GM12878 (cell line): ENCODE results near the gene S100A14. TPM values are rescaled to one million over a fixed set of nuclear protein-coding genes. Genes with fewer than 3 reads are reported as not detected.
A peak's percentile ranks its signal among the peaks of the same experiment; 100 is the strongest.

Experiments used
- ATAC-seq: fragments of 200-7000 bp; cut with Tn5 transposase; 3 replicates; pipeline ENCODE4 v1.9.1; 2020; ENCODE audit warnings: mild to moderate bottlenecking, moderate library complexity
- BruUV-seq: library from RNA; stranded (reverse); fragments of 400-500 nt; replicated peaks from 2 replicates; lab custom pipeline; 2021; lab: Mats Ljungman, UMichigan
- CTCF ChIA-PET: fragments of 300-600 bp; sonication (Branson Sonifier 250); formaldehyde crosslinking; extraction: SDS; loops from one replicate; lab custom pipeline; 2021; ENCODE audit warnings: inconsistent platforms; lab: Yijun Ruan, JAX
- POLR2A ChIA-PET: fragments of 350-600 bp; formaldehyde crosslinking; extraction: SDS; loops from one replicate; lab custom pipeline; 2021; ENCODE audit warnings: inconsistent platforms; lab: Charles Lee
- RAD21 ChIA-PET: fragments of 300-600 bp; sonication (Branson Sonifier 250); formaldehyde crosslinking; loops from one replicate; lab custom pipeline; 2023; ENCODE audit warnings: antibody characterized with exemption; ENCODE audit not compliant: unreplicated experiment; lab: Charles Lee
- SMC1A ChIA-PET: fragments of 300-600 bp; sonication (Branson Sonifier 250); formaldehyde crosslinking; loops from one replicate; lab custom pipeline; 2023; ENCODE audit not compliant: unreplicated experiment, uncharacterized antibody; lab: Charles Lee
- DNase-seq: peaks from one replicate; pipeline ENCODE4 v3.0.0-alpha.2; 2011; ENCODE audit warnings: low read depth, low spot score
- FAIRE-seq: peaks from 3 replicates; lab custom pipeline; 2011; peaks lifted over from hg19 to GRCh38; lab: Jason Lieb, UNC
- H2AFZ ChIP-seq: 2 replicates; pipeline ENCODE4 v1.6.0; 2011; ENCODE audit warnings: low read depth, low read length, control low read depth; ENCODE audit not compliant: control insufficient read depth
- H3K27ac ChIP-seq: 2 replicates; pipeline ENCODE4 v1.5.1; 2011; ENCODE audit warnings: control low read depth; ENCODE audit not compliant: control insufficient read depth, insufficient read depth
- H3K27me3 ChIP-seq, 2 experiments: replicated peaks in 1 of 2; 2 replicates each; pipeline versions ENCODE4 v1.6.0 to v1.6.1; 2011; ENCODE audit warnings: low read length in 1 of 2; ENCODE audit not compliant: control insufficient read depth in 2 of 2, insufficient read depth in 2 of 2
- H3K36me3 ChIP-seq, 2 experiments: 2 replicates each; pipeline ENCODE4 v1.5.1; 2011; ENCODE audit warnings: low read length in 1 of 2; ENCODE audit not compliant: control insufficient read depth in 2 of 2, insufficient read depth in 2 of 2
- H3K4me1 ChIP-seq: 2 replicates; pipeline ENCODE4 v1.6.1; 2011; ENCODE audit warnings: mild to moderate bottlenecking, low read length, moderate library complexity, mixed read lengths; ENCODE audit not compliant: control insufficient read depth, insufficient read depth
- H3K4me2 ChIP-seq: 2 replicates; pipeline ENCODE4 v1.6.0; 2011; ENCODE audit warnings: control low read depth; ENCODE audit not compliant: control insufficient read depth, insufficient read depth
- H3K4me3 ChIP-seq: fragments of 200-600 bp; sonication (generic); 2 replicates; pipeline ENCODE4 v1.5.1; 2016
- H3K79me2 ChIP-seq: 2 replicates; pipeline ENCODE4 v1.6.0; 2011; ENCODE audit warnings: low read length; ENCODE audit not compliant: control insufficient read depth, insufficient read depth
- H3K9ac ChIP-seq: 2 replicates; pipeline ENCODE4 v1.8.0; 2011; ENCODE audit warnings: low read length, control low read depth, mixed read lengths; ENCODE audit not compliant: control insufficient read depth, insufficient read depth
- H3K9me3 ChIP-seq: replicated peaks from 3 replicates; pipeline ENCODE4 v1.5.1; 2011; ENCODE audit warnings: mild to moderate bottlenecking, low read length; ENCODE audit not compliant: control insufficient read depth, insufficient read depth
- H4K20me1 ChIP-seq: 2 replicates; pipeline ENCODE4 v1.6.0; 2011; ENCODE audit not compliant: control insufficient read depth, insufficient read depth
- POLR2A ChIP-seq: IDR thresholded peaks from 2 replicates; pipeline ENCODE4 v1.6.1; 2011; ENCODE audit warnings: low read depth, mild to moderate bottlenecking, low read length
- SREBF1 ChIP-seq: IDR thresholded peaks from 2 replicates; pipeline ENCODE4 v1.6.1; 2012; ENCODE audit warnings: mild to moderate bottlenecking, low read length
- WGBS: methylation state at CpG from one replicate; pipeline ENCODE4 v1.1.6; 2016; ENCODE audit warnings: low lambda C conversion rate; ENCODE audit not compliant: insufficient replicate concordance, insufficient coverage; ENCODE audit errors: missing lambda C conversion rate; 5-methylcytosine and 5-hydroxymethylcytosine counted together
- in situ Hi-C: fragments of 300-500 bp; cut with MboI; formaldehyde crosslinking; loops from 9 replicates; pipeline ENCODE4 v1.14.3; 2018; ENCODE audit warnings: mixed read lengths
- intact Hi-C: fragments of 100-400 bp; cut with micrococcal nuclease; formaldehyde crosslinking; loops from one replicate; pipeline ENCODE4 v1.14.2; 2022; ENCODE audit not compliant: unreplicated experiment
- polyA plus RNA-seq, 11 experiments: library from polyadenylated mRNA; depleted of rRNA in 4 of 11; unstranded in 6 of 11; stranded (reverse) in 5 of 11; fragments of >200 nt; fragmentation: Nextera tagmentation in 4 of 11; fragmentation: Illumina TruSeq in 1 of 11; extraction: Ambion mirVana in 4 of 11; extraction: Trizol in 1 of 11; gene quantifications; 1 replicate in 1 of 11; 2 replicates in 10 of 11; pipeline versions ENCODE4 v1.2.1 to v1.2.3, GENCODE V29; 2011 to 2016; ENCODE audit warnings: inconsistent platforms in 2 of 11, missing spikeins in 2 of 11, low read depth in 1 of 11
- total RNA-seq, 4 experiments: library from RNA; depleted of rRNA in 3 of 4; stranded (reverse); fragments of >200 nt in 3 of 4; fragmentation: Illumina TruSeq in 1 of 4; extraction: Trizol in 1 of 4; gene quantifications; 2 replicates each; pipeline versions ENCODE4 v1.2.1 to v1.2.3, GENCODE V29; 2013 to 2021
- TF ChIP-seq, protein P1 (sequence below): fragments of 450-650 bp; IDR thresholded peaks from 2 replicates; pipeline ENCODE4 v1.6.1; 2017; ENCODE audit warnings: mild to moderate bottlenecking

The S100A14 gene
- total and polyA plus RNA-seq, 10 of the 15 experiments (the other 5 are each of a cell fraction or from before 2014, with no cell fraction given) = 0.20 to 0.77 (median 0.45) TPM; not detected in 4

DNA sequence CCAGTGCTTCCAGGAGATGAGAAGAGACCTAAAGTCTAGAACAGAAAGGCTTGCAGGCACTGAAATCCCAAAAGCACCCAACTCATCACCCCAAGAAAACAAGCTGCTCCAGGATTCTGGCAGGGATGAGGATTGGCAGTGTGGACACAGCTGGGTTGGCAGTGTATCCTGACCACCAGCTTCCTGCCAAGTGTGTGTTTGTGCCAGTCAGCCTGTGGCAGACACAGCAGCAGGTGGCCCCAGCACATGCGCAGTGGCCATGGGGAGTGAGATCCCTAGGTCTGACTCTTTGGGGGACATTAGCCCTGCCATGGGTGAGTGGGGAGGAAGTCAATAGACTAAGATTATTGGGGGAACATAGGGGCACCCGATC lies 33.7 kb upstream of the S100A14 start:
- no peak overlapping the region for H2AFZ ChIP-seq
- 69% methylated on average over 2 of the region's 2 CpGs for WGBS
- H3K79me2 ChIP-seq = no peaks in the 10 kb centered on the region
- FAIRE-seq (no peak), ATAC-seq (peak; percentile 27; the same call in 2 of the 3 replicates), DNase-seq (no peak)
- no peaks in the 10 kb centered on the region for H4K20me1 ChIP-seq
- no peaks in the 10 kb centered on the region for H3K9me3 ChIP-seq
- no peak overlapping the region for H3K9ac ChIP-seq
- POLR2A ChIA-PET = interaction anchor here (0.5 to 1.7 kb wide), 2 partner anchors 12 to 25 kb away, joined by 6 to 7 read pairs; no protein-coding TSS in a partner anchor
- no peaks in the 10 kb centered on the region for H3K4me1 ChIP-seq
- no peak overlapping the region for H3K4me3 ChIP-seq
- H3K36me3 ChIP-seq = peaks cover 10 to 17% of the 10 kb centered on the region in 2 experiments
- SMC1A ChIA-PET = no interaction called here
- BruUV-seq = no TSS peak
- H3K4me2 ChIP-seq = no peak overlapping the region
- in situ Hi-C loops = no loop called here
- no peak overlapping the region for H3K27ac ChIP-seq
- intact Hi-C loops = no loop called here
- RAD21 ChIA-PET = no interaction called here
- CTCF ChIA-PET = no interaction called here
- peak; percentile 66; the same call in 1 of the 2 replicates for TF ChIP-seq POLR2A
- TF ChIP-seq SREBF1 = no peak
- H3K27me3 ChIP-seq = no peaks in the 10 kb centered on the region

DNA sequence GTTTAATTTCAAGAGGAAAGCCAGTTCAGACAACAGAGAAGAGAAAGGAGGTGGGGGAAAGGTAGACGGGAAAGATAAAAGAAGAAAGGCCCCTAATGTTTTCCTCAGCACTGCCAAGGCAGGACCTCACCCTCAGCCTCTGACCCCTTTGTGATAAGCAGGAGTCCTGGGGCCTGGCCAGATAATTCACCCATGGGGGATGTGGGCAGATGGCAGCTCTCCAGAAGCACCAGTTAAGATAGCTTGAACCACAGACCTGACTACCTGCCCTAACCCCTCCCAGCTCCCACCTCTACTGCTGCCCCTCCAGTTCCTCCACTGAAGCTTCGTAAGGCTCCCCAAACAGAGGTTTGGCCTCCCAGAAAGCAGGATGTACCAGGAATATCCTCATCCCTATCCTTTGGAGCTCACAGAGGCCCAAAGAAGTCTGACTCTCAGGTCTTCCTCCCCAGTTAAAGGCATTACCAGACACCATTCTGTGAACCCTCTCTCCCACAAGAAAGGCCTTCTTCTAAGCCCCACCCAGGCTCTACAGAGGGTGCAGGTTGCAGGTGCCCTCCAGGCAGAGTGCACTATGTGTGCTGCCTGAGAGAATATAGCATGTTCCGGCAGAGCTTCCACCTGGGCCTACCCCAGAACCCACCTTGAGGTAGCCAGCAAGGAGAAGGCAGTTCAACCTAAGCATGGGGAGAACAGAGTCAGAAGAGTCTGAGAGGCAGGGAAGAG lies 33.2 kb upstream of the S100A14 start:
- ChIA-PET POLR2A (interaction anchor here (1.7 kb wide), 1 partner anchor 11 kb away, joined by 6 read pairs; no protein-coding TSS in a partner anchor), RAD21 (no interaction called here), SMC1A (interaction anchor here (1.0 kb wide), 1 partner anchor 14 kb away, joined by 4 read pairs; no protein-coding TSS in a partner anchor), CTCF (no interaction called here)
- Histone ChIP-seq H3K27ac (no peak overlapping the region), H4K20me1 (no peaks in the 10 kb centered on the region), H3K4me1 (no peaks in the 10 kb centered on the region), H3K9me3 (no peaks in the 10 kb centered on the region), H3K4me3 (no peak overlapping the region), H3K36me3 (peaks cover 10 to 19% of the 10 kb centered on the region in 2 experiments), H2AFZ (no peak overlapping the region), H3K79me2 (no peaks in the 10 kb centered on the region), H3K4me2 (no peak overlapping the region), H3K27me3 (no peaks in the 10 kb centered on the region), H3K9ac (no peak overlapping the region)
- 72% methylated on average over 3 of the region's 3 CpGs for WGBS
- in situ Hi-C loops = no loop called here
- intact Hi-C loops = no loop called here
- ATAC-seq = peak; percentile 30
- BruUV-seq = no TSS peak
- no peak for FAIRE-seq
- peak; percentile 49; the same call in 1 of the 2 replicates for TF ChIP-seq POLR2A
- TF ChIP-seq, protein P1, sequence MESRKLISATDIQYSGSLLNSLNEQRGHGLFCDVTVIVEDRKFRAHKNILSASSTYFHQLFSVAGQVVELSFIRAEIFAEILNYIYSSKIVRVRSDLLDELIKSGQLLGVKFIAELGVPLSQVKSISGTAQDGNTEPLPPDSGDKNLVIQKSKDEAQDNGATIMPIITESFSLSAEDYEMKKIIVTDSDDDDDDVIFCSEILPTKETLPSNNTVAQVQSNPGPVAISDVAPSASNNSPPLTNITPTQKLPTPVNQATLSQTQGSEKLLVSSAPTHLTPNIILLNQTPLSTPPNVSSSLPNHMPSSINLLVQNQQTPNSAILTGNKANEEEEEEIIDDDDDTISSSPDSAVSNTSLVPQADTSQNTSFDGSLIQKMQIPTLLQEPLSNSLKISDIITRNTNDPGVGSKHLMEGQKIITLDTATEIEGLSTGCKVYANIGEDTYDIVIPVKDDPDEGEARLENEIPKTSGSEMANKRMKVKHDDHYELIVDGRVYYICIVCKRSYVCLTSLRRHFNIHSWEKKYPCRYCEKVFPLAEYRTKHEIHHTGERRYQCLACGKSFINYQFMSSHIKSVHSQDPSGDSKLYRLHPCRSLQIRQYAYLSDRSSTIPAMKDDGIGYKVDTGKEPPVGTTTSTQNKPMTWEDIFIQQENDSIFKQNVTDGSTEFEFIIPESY = no peak
- no peak for DNase-seq
